ENCODE results near the gene LYSMD2. TPM values are rescaled to one million over a fixed set of nuclear protein-coding genes. Genes with fewer than 3 reads are reported as not detected.

LYSMD2 gene
- total and polyA plus RNA-seq, 9 donors, result 5.9 to 8.1 (median 6.8) TPM

GRCh38 chr15:51774916-51775315 lies 37.5 kb upstream of the LYSMD2 start:
- H3K27me3 ChIP-seq (ENCODE audit: control insufficient read depth, insufficient read depth, low read length), result no peaks in the 10 kb centered on the region
- H3K4me3 ChIP-seq (ENCODE audit: low read length), result no peak overlapping the region
- peaks cover 3% of the 10 kb centered on the region for H3K36me3 ChIP-seq (ENCODE audit: control insufficient read depth, insufficient read depth, low read length)
- no peaks in the 10 kb centered on the region for H3K4me1 ChIP-seq (ENCODE audit: control insufficient read depth, insufficient read depth, low read length)
- no peak for DNase-seq
- no peaks in the 10 kb centered on the region for H3K9me3 ChIP-seq (replicated peaks; ENCODE audit: control insufficient read depth, low read depth, low read length)
- H3K27ac ChIP-seq (ENCODE audit: low read length), result no peak overlapping the region
- WGBS (ENCODE audit: insufficient coverage), result 100% methylated on average over 1 of the region's 3 CpGs

- Histone ChIP-seq H3K27me3 (ENCODE audit: control insufficient read depth, insufficient read depth, low read length) (no peaks in the 10 kb centered on the region), H3K4me1 (ENCODE audit: control insufficient read depth, insufficient read depth, low read length) (peaks cover 4% of the 10 kb centered on the region), H3K27ac (ENCODE audit: low read length) (no peak overlapping the region), H3K4me3 (ENCODE audit: low read length) (no peak overlapping the region), H3K36me3 (ENCODE audit: control insufficient read depth, insufficient read depth, low read length) (peaks cover 16% of the 10 kb centered on the region), H3K9me3 (replicated peaks; ENCODE audit: control insufficient read depth, low read depth, low read length) (no peaks in the 10 kb centered on the region)
- no peak for DNase-seq
- no CpG with 5 or more reads among the region's 1 CpG for WGBS (ENCODE audit: insufficient coverage)
Measured at GRCh38 chr15:51771773-51772172, 34.3 kb upstream of the LYSMD2 start.

GRCh38 chr15:51770902-51771301 lies 33.4 kb upstream of the LYSMD2 start:
- Histone ChIP-seq H3K27ac (ENCODE audit: low read length) (no peak overlapping the region), H3K27me3 (ENCODE audit: control insufficient read depth, insufficient read depth, low read length) (no peaks in the 10 kb centered on the region), H3K4me3 (ENCODE audit: low read length) (no peak overlapping the region), H3K36me3 (ENCODE audit: control insufficient read depth, insufficient read depth, low read length) (peaks cover 16% of the 10 kb centered on the region), H3K9me3 (replicated peaks; ENCODE audit: control insufficient read depth, low read depth, low read length) (no peaks in the 10 kb centered on the region), H3K4me1 (ENCODE audit: control insufficient read depth, insufficient read depth, low read length) (peaks cover 4% of the 10 kb centered on the region)
- WGBS (ENCODE audit: insufficient coverage), result 54% methylated on average over 3 of the region's 3 CpGs
- no peak for DNase-seq

GRCh38 chr15:51768018-51768417 lies 30.6 kb upstream of the LYSMD2 start:
- H3K27ac ChIP-seq (ENCODE audit: low read length), result no peak overlapping the region

GRCh38 chr15:51766341-51766740 lies 28.9 kb upstream of the LYSMD2 start:
- DNase-seq, result no peak
- Histone ChIP-seq H3K27me3 (ENCODE audit: control insufficient read depth, insufficient read depth, low read length) (no peaks in the 10 kb centered on the region), H3K4me3 (ENCODE audit: low read length) (no peak overlapping the region), H3K36me3 (ENCODE audit: control insufficient read depth, insufficient read depth, low read length) (peaks cover 16% of the 10 kb centered on the region), H3K27ac (ENCODE audit: low read length) (no peak overlapping the region), H3K9me3 (replicated peaks; ENCODE audit: control insufficient read depth, low read depth, low read length) (no peaks in the 10 kb centered on the region), H3K4me1 (ENCODE audit: control insufficient read depth, insufficient read depth, low read length) (peaks cover 4% of the 10 kb centered on the region)
- WGBS (ENCODE audit: insufficient coverage), result no CpG with 5 or more reads among the region's 1 CpG

More at GRCh38 chr15:51768018-51768417, 30.6 kb upstream of the LYSMD2 start:
- no peaks in the 10 kb centered on the region for H3K27me3 ChIP-seq (ENCODE audit: control insufficient read depth, insufficient read depth, low read length)
- H3K4me1 ChIP-seq (ENCODE audit: control insufficient read depth, insufficient read depth, low read length), result peaks cover 4% of the 10 kb centered on the region
- H3K36me3 ChIP-seq (ENCODE audit: control insufficient read depth, insufficient read depth, low read length), result peaks cover 16% of the 10 kb centered on the region
- no peak for DNase-seq
- no peaks in the 10 kb centered on the region for H3K9me3 ChIP-seq (replicated peaks; ENCODE audit: control insufficient read depth, low read depth, low read length)
- 76% methylated on average over 3 of the region's 9 CpGs for WGBS (ENCODE audit: insufficient coverage)
- no peak overlapping the region for H3K4me3 ChIP-seq (ENCODE audit: low read length)

- Histone ChIP-seq H3K27ac (ENCODE audit: low read length) (no peak overlapping the region), H3K27me3 (ENCODE audit: control insufficient read depth, insufficient read depth, low read length) (no peaks in the 10 kb centered on the region), H3K9me3 (replicated peaks; ENCODE audit: control insufficient read depth, low read depth, low read length) (no peaks in the 10 kb centered on the region), H3K36me3 (ENCODE audit: control insufficient read depth, insufficient read depth, low read length) (peaks cover 13% of the 10 kb centered on the region), H3K4me3 (ENCODE audit: low read length) (no peak overlapping the region), H3K4me1 (ENCODE audit: control insufficient read depth, insufficient read depth, low read length) (peaks cover 4% of the 10 kb centered on the region)
- DNase-seq, result no peak
- WGBS (ENCODE audit: insufficient coverage), result no CpG with 5 or more reads among the region's 7 CpGs
Measured at GRCh38 chr15:51765751-51766150, 28.3 kb upstream of the LYSMD2 start.

GRCh38 chr15:51760805-51761204 lies 23.4 kb upstream of the LYSMD2 start:
- H3K27ac ChIP-seq (ENCODE audit: low read length), result no peak overlapping the region
- DNase-seq, result no peak
- H3K9me3 ChIP-seq (replicated peaks; ENCODE audit: control insufficient read depth, low read depth, low read length), result peaks cover 2% of the 10 kb centered on the region
- WGBS (ENCODE audit: insufficient coverage), result 46% methylated on average over 3 of the region's 3 CpGs
- peaks cover 7% of the 10 kb centered on the region for H3K4me1 ChIP-seq (ENCODE audit: control insufficient read depth, insufficient read depth, low read length)
- H3K4me3 ChIP-seq (ENCODE audit: low read length), result no peak overlapping the region
- H3K27me3 ChIP-seq (ENCODE audit: control insufficient read depth, insufficient read depth, low read length), result no peaks in the 10 kb centered on the region
- no peaks in the 10 kb centered on the region for H3K36me3 ChIP-seq (ENCODE audit: control insufficient read depth, insufficient read depth, low read length)

GRCh38 chr15:51759557-51760070 lies 22.2 kb upstream of the LYSMD2 start:
- Histone ChIP-seq H3K36me3 (ENCODE audit: control insufficient read depth, insufficient read depth, low read length) (no peaks in the 10 kb centered on the region), H3K9me3 (replicated peaks; ENCODE audit: control insufficient read depth, low read depth, low read length) (peaks cover 2% of the 10 kb centered on the region), H3K4me3 (ENCODE audit: low read length) (no peak overlapping the region), H3K27ac (ENCODE audit: low read length) (no peak overlapping the region), H3K4me1 (ENCODE audit: control insufficient read depth, insufficient read depth, low read length) (peaks cover 7% of the 10 kb centered on the region), H3K27me3 (ENCODE audit: control insufficient read depth, insufficient read depth, low read length) (no peaks in the 10 kb centered on the region)
- WGBS (ENCODE audit: insufficient coverage), result no CpG with 5 or more reads among the region's 3 CpGs
- peak; percentile 94 for DNase-seq

- WGBS (ENCODE audit: insufficient coverage), result 8% methylated on average over 1 of the region's 1 CpG
- H3K27ac ChIP-seq (ENCODE audit: low read length), result peak overlapping the region; percentile 9
- DNase-seq, result peak; percentile 90
- no peak overlapping the region for H3K4me3 ChIP-seq (ENCODE audit: low read length)
- peaks cover 2% of the 10 kb centered on the region for H3K9me3 ChIP-seq (replicated peaks; ENCODE audit: control insufficient read depth, low read depth, low read length)
- H3K27me3 ChIP-seq (ENCODE audit: control insufficient read depth, insufficient read depth, low read length), result no peaks in the 10 kb centered on the region
- H3K4me1 ChIP-seq (ENCODE audit: control insufficient read depth, insufficient read depth, low read length), result peaks cover 7% of the 10 kb centered on the region
- no peaks in the 10 kb centered on the region for H3K36me3 ChIP-seq (ENCODE audit: control insufficient read depth, insufficient read depth, low read length)
Measured at GRCh38 chr15:51758645-51759044, 21.2 kb upstream of the LYSMD2 start.

- H3K27ac ChIP-seq (ENCODE audit: low read length), result no peak overlapping the region
- WGBS (ENCODE audit: insufficient coverage), result 20% methylated on average over 1 of the region's 2 CpGs
- H3K36me3 ChIP-seq (ENCODE audit: control insufficient read depth, insufficient read depth, low read length), result no peaks in the 10 kb centered on the region
- H3K9me3 ChIP-seq (replicated peaks; ENCODE audit: control insufficient read depth, low read depth, low read length), result peaks cover 2% of the 10 kb centered on the region
- H3K4me1 ChIP-seq (ENCODE audit: control insufficient read depth, insufficient read depth, low read length), result peaks cover 7% of the 10 kb centered on the region
- no peak overlapping the region for H3K4me3 ChIP-seq (ENCODE audit: low read length)
- peaks cover under 1% of the 10 kb centered on the region for H3K27me3 ChIP-seq (ENCODE audit: control insufficient read depth, insufficient read depth, low read length)
- DNase-seq, result no peak
Measured at GRCh38 chr15:51757450-51757849, 20.0 kb upstream of the LYSMD2 start.

- no peak for DNase-seq
- H3K27me3 ChIP-seq (ENCODE audit: control insufficient read depth, insufficient read depth, low read length), result peaks cover 3% of the 10 kb centered on the region
- H3K4me1 ChIP-seq (ENCODE audit: control insufficient read depth, insufficient read depth, low read length), result peaks cover 12% of the 10 kb centered on the region
- H3K27ac ChIP-seq (ENCODE audit: low read length), result no peak overlapping the region
- WGBS (ENCODE audit: insufficient coverage), result no CpG with 5 or more reads among the region's 4 CpGs
- no peaks in the 10 kb centered on the region for H3K36me3 ChIP-seq (ENCODE audit: control insufficient read depth, insufficient read depth, low read length)
- peaks cover 2% of the 10 kb centered on the region for H3K9me3 ChIP-seq (replicated peaks; ENCODE audit: control insufficient read depth, low read depth, low read length)
- no peak overlapping the region for H3K4me3 ChIP-seq (ENCODE audit: low read length)
Measured at GRCh38 chr15:51756482-51756881, 19.0 kb upstream of the LYSMD2 start.
